HG03045 (cell line): Measurements from ENCODE around the gene ZBED4.

Experiments
- ATAC-seq: cut with Tn5 transposase; IDR thresholded peaks from one replicate; pipeline ENCODE4 v1.9.1; 2021; ENCODE audit warnings: mild to moderate bottlenecking, moderate library complexity; ENCODE audit not compliant: unreplicated experiment

ZBED4 gene

GRCh38 chr22:49877642-49878041, 24.0 kb downstream of the ZBED4 start:
- no peak for ATAC-seq

- ATAC-seq, result no peak
These were observed 24.6 kb downstream of the ZBED4 start for GRCh38 chr22:49878206-49878605.

- ATAC-seq, result no peak
These were observed 26.2 kb downstream of the ZBED4 start for GRCh38 chr22:49879871-49880270.

GRCh38 chr22:49880281-49880680, 26.6 kb downstream of the ZBED4 start:
- no peak for ATAC-seq

GRCh38 chr22:49881856-49882255, 28.2 kb downstream of the ZBED4 start:
- ATAC-seq, result no peak

GRCh38 chr22:49882519-49883293, 29.1 kb downstream of the ZBED4 start:
- no peak for ATAC-seq

GRCh38 chr22:49883294-49883640, 29.6 kb downstream of the ZBED4 start:
- no peak for ATAC-seq

- ATAC-seq, result no peak
These were observed 30.4 kb downstream of the ZBED4 start for GRCh38 chr22:49884075-49884474.

GRCh38 chr22:49884503-49885260, 31.0 kb downstream of the ZBED4 start:
- ATAC-seq, result no peak

GRCh38 chr22:49885281-49885680, 31.6 kb downstream of the ZBED4 start:
- no peak for ATAC-seq

- ATAC-seq, result no peak
These were observed 32.2 kb downstream of the ZBED4 start for GRCh38 chr22:49885881-49886280.

- no peak for ATAC-seq
These were observed 32.9 kb downstream of the ZBED4 start for GRCh38 chr22:49886346-49887063.

- no peak for ATAC-seq
These were observed 33.4 kb downstream of the ZBED4 start for GRCh38 chr22:49887064-49887451.

GRCh38 chr22:49887702-49888101, 34.1 kb downstream of the ZBED4 start:
- no peak for ATAC-seq

- no peak for ATAC-seq
These were observed 35.4 kb downstream of the ZBED4 start for GRCh38 chr22:49889071-49889470.

GRCh38 chr22:49892226-49892899, 38.7 kb downstream of the ZBED4 start:
- ATAC-seq, result no peak

GRCh38 chr22:49893025-49893424, 39.4 kb downstream of the ZBED4 start:
- ATAC-seq, result no peak

- ATAC-seq, result no peak
These were observed 40.8 kb downstream of the ZBED4 start for GRCh38 chr22:49894322-49895054.

- no peak for ATAC-seq
These were observed 42.6 kb downstream of the ZBED4 start for GRCh38 chr22:49896201-49896600.

- ATAC-seq, result no peak
These were observed 43.5 kb downstream of the ZBED4 start for GRCh38 chr22:49897015-49897684.
